GM23248 (cell line): ENCODE results near the gene CDK13. TPM values are rescaled to one million over a fixed set of nuclear protein-coding genes. Genes with fewer than 3 reads are reported as not detected.

Source experiments
- DNase-seq: peaks from one replicate; pipeline ENCODE4 v3.0.0-alpha.2; 2015
- H2AFZ ChIP-seq: fragments of 200-600 bp; sonication (generic); 2 replicates; pipeline ENCODE4 v1.6.1; 2016; ENCODE audit warnings: antibody characterized with exemption
- H3F3A ChIP-seq: fragments of 200-600 bp; sonication (generic); 2 replicates; pipeline ENCODE4 v1.6.1; 2016; ENCODE audit warnings: mild to moderate bottlenecking, antibody characterized with exemption, mixed run types; ENCODE audit not compliant: insufficient read depth
- H3K27ac ChIP-seq: fragments of 200-600 bp; sonication (generic); 2 replicates; pipeline ENCODE4 v1.5.1; 2016; ENCODE audit warnings: mild to moderate bottlenecking
- H3K27me3 ChIP-seq: fragments of 200-600 bp; sonication (generic); replicated peaks from 2 replicates; pipeline ENCODE4 v1.6.1; 2016; ENCODE audit warnings: mild to moderate bottlenecking; ENCODE audit not compliant: insufficient read depth
- H3K36me3 ChIP-seq: fragments of 200-600 bp; sonication (generic); 2 replicates; pipeline ENCODE4 v1.6.1; 2016; ENCODE audit warnings: low read depth, mild to moderate bottlenecking
- H3K4me1 ChIP-seq: fragments of 200-600 bp; sonication (generic); 2 replicates; pipeline ENCODE4 v1.6.1; 2016; ENCODE audit warnings: mild to moderate bottlenecking; ENCODE audit not compliant: insufficient read depth
- H3K4me2 ChIP-seq: fragments of 200-600 bp; sonication (generic); one replicate; pipeline ENCODE4 v1.6.1; 2016; ENCODE audit warnings: mild to moderate bottlenecking; ENCODE audit not compliant: unreplicated experiment
- H3K4me3 ChIP-seq: fragments of 200-600 bp; sonication (generic); 2 replicates; pipeline ENCODE4 v1.5.1; 2016; ENCODE audit warnings: mild to moderate bottlenecking
- H3K79me2 ChIP-seq: fragments of 200-600 bp; sonication (generic); 2 replicates; pipeline ENCODE4 v1.6.1; 2016; ENCODE audit warnings: mild to moderate bottlenecking; ENCODE audit not compliant: insufficient read depth
- H3K9ac ChIP-seq: fragments of 200-600 bp; sonication (generic); 2 replicates; pipeline ENCODE4 v1.6.1; 2016; ENCODE audit warnings: mild to moderate bottlenecking
- H3K9me2 ChIP-seq: fragments of 200-600 bp; sonication (generic); 2 replicates; pipeline ENCODE4 v1.6.1; 2016; ENCODE audit warnings: mixed run types, mild to moderate bottlenecking, moderate library complexity; ENCODE audit not compliant: insufficient read depth
- H3K9me3 ChIP-seq: fragments of 200-600 bp; sonication (generic); one replicate; pipeline ENCODE4 v1.6.1; 2017; ENCODE audit warnings: low read depth
- H4K20me1 ChIP-seq: fragments of 200-600 bp; sonication (generic); 2 replicates; pipeline ENCODE4 v1.6.0; 2016; ENCODE audit not compliant: insufficient read depth
- EZH2 ChIP-seq: fragments of 200-600 bp; sonication (generic); IDR thresholded peaks from 2 replicates; pipeline ENCODE4 v1.6.1; 2018; ENCODE audit warnings: antibody characterized with exemption, mild to moderate bottlenecking; ENCODE audit not compliant: insufficient read depth, poor library complexity, severe bottlenecking
- EZH2phosphoT487 ChIP-seq: fragments of 200-600 bp; sonication (generic); IDR thresholded peaks from 2 replicates; pipeline ENCODE4 v1.6.1; 2018; ENCODE audit warnings: antibody characterized with exemption, moderate library complexity, mild to moderate bottlenecking, low read depth; ENCODE audit not compliant: insufficient read depth
- WGBS, 2 experiments: methylation state at CpG; one replicate each; pipeline ENCODE4 v1.1.6; 2015 to 2017; ENCODE audit warnings: low lambda C conversion rate in 2 of 2, low coverage in 1 of 2; ENCODE audit errors: missing lambda C conversion rate in 2 of 2; 5-methylcytosine and 5-hydroxymethylcytosine counted together
- in situ Hi-C: fragments of 300-500 bp; cut with MboI; formaldehyde crosslinking; loops from 2 replicates; pipeline ENCODE4 v1.15.0; 2020
- polyA plus RNA-seq: library from polyadenylated mRNA; unstranded; fragments of >200 nt; fragmentation: Nextera tagmentation; extraction: Ambion mirVana; gene quantifications from 2 replicates; pipeline ENCODE4 v1.2.1, GENCODE V29; 2016
- total RNA-seq: library from RNA; depleted of rRNA; stranded (reverse); fragments of >200 nt; shearing (Covaris generic); gene quantifications from 2 replicates; pipeline ENCODE4 v1.2.3, GENCODE V29; 2014

Gene CDK13
- total and polyA plus RNA-seq, 2 experiments from 2014 or later: 13.3 to 41.4 TPM

- Histone ChIP-seq H3K9ac (no peak overlapping the region), H3K79me2 (peaks cover 57% of the 10 kb centered on the region), H3K27ac (no peak overlapping the region), H3K9me3 (no peaks in the 10 kb centered on the region), H3F3A (no peaks in the 10 kb centered on the region), H2AFZ (no peak overlapping the region), H3K27me3 (no peaks in the 10 kb centered on the region), H3K4me2 (no peak overlapping the region), H4K20me1 (no peaks in the 10 kb centered on the region), H3K9me2 (no peaks in the 10 kb centered on the region), H3K4me3 (no peak overlapping the region), H3K36me3 (no peaks in the 10 kb centered on the region), H3K4me1 (no peaks in the 10 kb centered on the region)
- WGBS, 2 experiments: 100% methylated on average over 2 of the region's 2 CpGs
- in situ Hi-C loops: no loop called here
- TF ChIP-seq EZH2phosphoT487: no peak
- TF ChIP-seq EZH2: no peak
- DNase-seq: no peak
Observed at GRCh38 chr7:40122940-40123254, 172.8 kb downstream of the CDK13 start.

- Histone ChIP-seq H3K9me3 (no peaks in the 10 kb centered on the region), H4K20me1 (no peaks in the 10 kb centered on the region), H3K27me3 (no peaks in the 10 kb centered on the region), H3K4me2 (peak overlapping the region; percentile 98), H3K9me2 (no peaks in the 10 kb centered on the region), H3K9ac (peak overlapping the region; percentile 96), H2AFZ (peak overlapping the region; percentile 98), H3K4me1 (peaks cover 14% of the 10 kb centered on the region), H3K79me2 (peaks cover 54% of the 10 kb centered on the region), H3K4me3 (peak overlapping the region; percentile 97), H3K27ac (peak overlapping the region; percentile 81), H3F3A (no peaks in the 10 kb centered on the region), H3K36me3 (no peaks in the 10 kb centered on the region)
- no peak for TF ChIP-seq EZH2phosphoT487
- TF ChIP-seq EZH2: no peak
- in situ Hi-C loops: no loop called here
- DNase-seq: peak; percentile 57
- WGBS, 2 experiments: 1% methylated on average over 35 of the region's 36 CpGs
Observed at GRCh38 chr7:40133561-40134427, 183.7 kb downstream of the CDK13 start.

GRCh38 chr7:40134428-40135316 is 184.6 kb downstream of the CDK13 start, which contains the start of the genes MPLKIP and SUGCT:
Gene MPLKIP (minus strand): TSS chr7:40134622. CDS start chr7:40134567, 55 bp downstream.
Gene SUGCT (plus strand): TSS chr7:40135005.
- peaks cover 46% of the 10 kb centered on the region for H3K79me2 ChIP-seq
- 1% methylated on average over 66 to 72 of the region's 75 CpGs for WGBS, 2 experiments
- DNase-seq: peak; percentile 91

GRCh38 chr7:40135317-40135610 is 185.2 kb downstream of the CDK13 start:
- DNase-seq: peak; percentile 56
- in situ Hi-C loops: no loop called here
- H3K9ac ChIP-seq: peak overlapping the region; percentile 96

More at GRCh38 chr7:40134428-40135316, 184.6 kb downstream of the CDK13 start, which contains the start of the genes MPLKIP and SUGCT:
- H3K4me2 ChIP-seq: peak within 1 kb of the TSS; percentile 98
- in situ Hi-C loops: no loop called here
- peak within 1 kb of the TSS; percentile 81 for H3K27ac ChIP-seq
- H3K27me3 ChIP-seq: no peaks in the 10 kb centered on the region
- peaks cover 14% of the 10 kb centered on the region for H3K4me1 ChIP-seq
- H3K9ac ChIP-seq: peak within 1 kb of the TSS; percentile 96
- no peaks in the 10 kb centered on the region for H3F3A ChIP-seq
- no peaks in the 10 kb centered on the region for H3K36me3 ChIP-seq
- no peaks in the 10 kb centered on the region for H3K9me2 ChIP-seq
- H3K4me3 ChIP-seq: peak within 1 kb of the TSS; percentile 97
- TF ChIP-seq EZH2phosphoT487: no peak
- H2AFZ ChIP-seq: peak within 1 kb of the TSS; percentile 98
- H4K20me1 ChIP-seq: no peaks in the 10 kb centered on the region
- H3K9me3 ChIP-seq: no peaks in the 10 kb centered on the region

More at GRCh38 chr7:40135317-40135610, 185.2 kb downstream of the CDK13 start:
- Histone ChIP-seq H3K4me1 (peaks cover 14% of the 10 kb centered on the region), H3F3A (no peaks in the 10 kb centered on the region), H3K4me3 (peak overlapping the region; percentile 97), H3K9me3 (no peaks in the 10 kb centered on the region), H3K79me2 (peaks cover 40% of the 10 kb centered on the region), H4K20me1 (no peaks in the 10 kb centered on the region), H3K27me3 (no peaks in the 10 kb centered on the region), H3K4me2 (peak overlapping the region; percentile 98), H3K9me2 (no peaks in the 10 kb centered on the region), H3K36me3 (no peaks in the 10 kb centered on the region), H2AFZ (peak overlapping the region; percentile 98), H3K27ac (peak overlapping the region; percentile 81)
- WGBS, 2 experiments: 1 to 2% methylated on average over 17 of the region's 17 CpGs
- TF ChIP-seq EZH2phosphoT487 (no peak), EZH2 (no peak)
